Measurements from ENCODE around the gene PRKAG2. TPM values are rescaled to one million over a fixed set of nuclear protein-coding genes. Genes with fewer than 3 reads are reported as not detected.
A peak's percentile ranks its signal among the peaks of the same experiment; 100 is the strongest.

PRKAG2 gene
- total and polyA plus RNA-seq, 8 donors: 7.4 to 16.7 (median 9.2) TPM

- Histone ChIP-seq H3K4me3 (no peak overlapping the region), H3K27ac (no peak overlapping the region), H3K36me3 (no peaks in the 10 kb centered on the region), H3K27me3 (no peaks in the 10 kb centered on the region), H3K9me3 (no peaks in the 10 kb centered on the region), H3K4me1 (peaks cover 0 to 10% (median 6%) of the 10 kb centered on the region in 3 donors)
- TF ChIP-seq, protein P1, sequence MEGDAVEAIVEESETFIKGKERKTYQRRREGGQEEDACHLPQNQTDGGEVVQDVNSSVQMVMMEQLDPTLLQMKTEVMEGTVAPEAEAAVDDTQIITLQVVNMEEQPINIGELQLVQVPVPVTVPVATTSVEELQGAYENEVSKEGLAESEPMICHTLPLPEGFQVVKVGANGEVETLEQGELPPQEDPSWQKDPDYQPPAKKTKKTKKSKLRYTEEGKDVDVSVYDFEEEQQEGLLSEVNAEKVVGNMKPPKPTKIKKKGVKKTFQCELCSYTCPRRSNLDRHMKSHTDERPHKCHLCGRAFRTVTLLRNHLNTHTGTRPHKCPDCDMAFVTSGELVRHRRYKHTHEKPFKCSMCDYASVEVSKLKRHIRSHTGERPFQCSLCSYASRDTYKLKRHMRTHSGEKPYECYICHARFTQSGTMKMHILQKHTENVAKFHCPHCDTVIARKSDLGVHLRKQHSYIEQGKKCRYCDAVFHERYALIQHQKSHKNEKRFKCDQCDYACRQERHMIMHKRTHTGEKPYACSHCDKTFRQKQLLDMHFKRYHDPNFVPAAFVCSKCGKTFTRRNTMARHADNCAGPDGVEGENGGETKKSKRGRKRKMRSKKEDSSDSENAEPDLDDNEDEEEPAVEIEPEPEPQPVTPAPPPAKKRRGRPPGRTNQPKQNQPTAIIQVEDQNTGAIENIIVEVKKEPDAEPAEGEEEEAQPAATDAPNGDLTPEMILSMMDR (IDR thresholded peaks at IDR 0.05): peak in 2 of 4 donors; percentile 16 to 24
- ATAC-seq (peak; percentile 70 to 88 (median 76)), FAIRE-seq (no peak), DNase-seq (peak in 3 of 6 donors; percentile 24 to 46 (median 32))
- WGBS, 2 donors: 17 to 23% methylated on average over 7 of the region's 7 CpGs
- intact Hi-C loops (cut with DNase I): no loop called here
Observed at GRCh38 chr7:151705636-151706276, 171.2 kb downstream of the PRKAG2 start.

- H3K27ac ChIP-seq: no peak overlapping the region
Observed at GRCh38 chr7:151704960-151705635, 171.8 kb downstream of the PRKAG2 start.

DNA sequence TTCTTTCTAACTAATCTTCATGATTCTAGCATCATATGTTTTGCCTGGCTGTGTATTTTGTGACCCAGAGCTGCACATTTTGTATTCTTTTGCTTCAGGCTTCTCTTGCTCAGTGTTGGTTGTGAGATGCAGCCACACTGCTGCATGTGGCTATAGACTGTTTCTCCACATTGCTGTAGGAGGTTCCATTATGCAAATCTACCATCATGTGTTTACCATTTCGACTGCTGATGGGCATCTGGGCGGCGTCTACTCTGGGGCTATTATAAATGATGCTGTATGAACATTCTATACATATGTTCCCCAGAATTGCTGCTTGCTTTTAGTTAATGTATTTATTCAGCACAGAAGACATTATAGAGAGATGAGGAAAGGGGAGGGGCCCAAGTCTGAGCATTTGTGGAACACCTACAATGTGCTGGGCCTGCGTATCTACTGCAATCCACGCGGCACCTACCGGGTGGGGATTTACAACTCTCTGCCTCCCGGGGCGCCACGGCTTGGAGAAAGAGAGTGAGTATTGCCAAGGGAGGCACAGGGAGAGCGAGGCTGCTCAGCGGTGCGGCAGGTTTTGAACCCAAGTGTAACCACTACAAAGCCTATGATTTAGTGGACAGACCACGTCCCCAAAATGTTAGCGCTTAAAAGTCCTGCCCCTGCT lies 172.5 kb downstream of the PRKAG2 start:
- no peak overlapping the region for H3K4me3 ChIP-seq
- FAIRE-seq (no peak), DNase-seq (peak in 1 of 6 donors; percentile 36), ATAC-seq (no peak)
- intact Hi-C loops (cut with DNase I): no loop called here
- no peaks in the 10 kb centered on the region for H3K36me3 ChIP-seq
- 94 to 97% methylated on average over 15 of the region's 15 CpGs for WGBS, 2 donors
- H3K27me3 ChIP-seq: no peaks in the 10 kb centered on the region
- H3K27ac ChIP-seq: no peak overlapping the region
- TF ChIP-seq, protein P1 (IDR thresholded peaks at IDR 0.05): no peak
- no peaks in the 10 kb centered on the region for H3K9me3 ChIP-seq
- H3K4me1 ChIP-seq: peaks cover 0 to 10% (median 6%) of the 10 kb centered on the region in 3 donors

More at GRCh38 chr7:151704960-151705635, 171.8 kb downstream of the PRKAG2 start:
- Histone ChIP-seq H3K36me3 (no peaks in the 10 kb centered on the region), H3K4me1 (peaks cover 0 to 10% (median 6%) of the 10 kb centered on the region in 3 donors), H3K9me3 (no peaks in the 10 kb centered on the region), H3K4me3 (no peak overlapping the region), H3K27me3 (no peaks in the 10 kb centered on the region)
- TF ChIP-seq, protein P1 (IDR thresholded peaks at IDR 0.05): no peak
- ATAC-seq (no peak), DNase-seq (peak in 1 of 6 donors; percentile 34), FAIRE-seq (no peak)
- intact Hi-C loops (cut with DNase I): no loop called here
- 69 to 71% methylated on average over 17 of the region's 17 CpGs for WGBS, 2 donors

DNA sequence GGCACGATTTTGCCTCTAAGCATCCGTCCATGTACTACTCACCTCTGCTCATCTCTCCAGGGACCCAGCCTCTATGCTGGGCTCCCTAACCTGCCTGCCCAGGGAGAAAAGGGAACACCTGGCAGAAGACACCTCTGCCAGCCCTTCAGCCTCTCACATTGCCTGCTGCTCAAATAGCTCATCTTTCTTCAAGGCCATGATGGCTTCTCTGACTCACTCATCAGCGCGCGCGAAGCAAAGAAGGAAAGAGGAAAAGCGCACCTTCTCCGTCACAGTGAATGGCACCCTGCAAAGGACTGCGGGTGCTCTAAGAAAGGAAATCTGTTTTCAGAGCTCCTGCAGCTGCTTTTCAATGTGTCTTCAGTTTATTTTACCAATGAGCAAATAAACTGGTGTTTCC lies 174.0 kb downstream of the PRKAG2 start:
- ATAC-seq (no peak), DNase-seq (peak in 1 of 6 donors; percentile 17), FAIRE-seq (no peak)
- Histone ChIP-seq H3K36me3 (no peaks in the 10 kb centered on the region), H3K4me3 (no peak overlapping the region), H3K27me3 (no peaks in the 10 kb centered on the region), H3K9me3 (no peaks in the 10 kb centered on the region), H3K27ac (no peak overlapping the region), H3K4me1 (peaks cover 0 to 10% (median 6%) of the 10 kb centered on the region in 3 donors)
- TF ChIP-seq, protein P1 (IDR thresholded peaks at IDR 0.05): no peak
- 91 to 92% methylated on average over 9 of the region's 9 CpGs for WGBS, 2 donors
- intact Hi-C loops (cut with DNase I): no loop called here
